Stimulated activated CD4-positive, alpha-beta T cell treated with anti-CD3 and anti-CD28 coated beads, Interleukin-1b, Interleukin-23, amount 100 ng/mL, for 48 hours (primary cell): ENCODE measurements around the gene EPB41L1.

Experiments
- DNase-seq: peaks from one replicate; pipeline ENCODE4 v3.0.0-alpha.2; 2020

EPB41L1 gene

DNA sequence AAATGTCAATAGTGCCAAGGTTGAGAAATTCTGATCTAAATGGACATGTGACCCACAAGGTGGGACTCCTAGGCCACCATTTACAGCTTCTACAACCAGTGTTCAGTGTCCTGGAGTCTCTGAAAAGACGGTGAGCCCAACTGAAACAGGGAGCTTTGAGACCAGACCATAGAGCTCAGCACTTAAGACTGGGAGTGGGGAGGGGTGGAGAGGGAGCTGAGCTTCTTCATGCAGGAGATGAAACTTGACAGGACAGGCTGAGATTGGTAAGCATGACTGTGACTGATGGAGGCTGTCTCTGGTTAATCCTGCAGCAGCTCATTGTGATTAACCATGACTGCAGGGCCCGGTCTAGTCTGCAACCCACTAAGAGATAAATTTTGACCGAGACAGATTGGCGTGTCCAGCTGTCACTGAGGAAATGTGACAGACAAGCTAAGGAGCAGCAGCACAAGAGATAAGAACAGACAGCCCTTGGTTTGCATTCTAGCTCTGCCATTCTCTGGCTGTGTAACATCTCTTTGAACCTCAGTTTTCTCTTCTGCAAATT lies 80.3 kb downstream of the EPB41L1 start:
- no peak for DNase-seq

DNA sequence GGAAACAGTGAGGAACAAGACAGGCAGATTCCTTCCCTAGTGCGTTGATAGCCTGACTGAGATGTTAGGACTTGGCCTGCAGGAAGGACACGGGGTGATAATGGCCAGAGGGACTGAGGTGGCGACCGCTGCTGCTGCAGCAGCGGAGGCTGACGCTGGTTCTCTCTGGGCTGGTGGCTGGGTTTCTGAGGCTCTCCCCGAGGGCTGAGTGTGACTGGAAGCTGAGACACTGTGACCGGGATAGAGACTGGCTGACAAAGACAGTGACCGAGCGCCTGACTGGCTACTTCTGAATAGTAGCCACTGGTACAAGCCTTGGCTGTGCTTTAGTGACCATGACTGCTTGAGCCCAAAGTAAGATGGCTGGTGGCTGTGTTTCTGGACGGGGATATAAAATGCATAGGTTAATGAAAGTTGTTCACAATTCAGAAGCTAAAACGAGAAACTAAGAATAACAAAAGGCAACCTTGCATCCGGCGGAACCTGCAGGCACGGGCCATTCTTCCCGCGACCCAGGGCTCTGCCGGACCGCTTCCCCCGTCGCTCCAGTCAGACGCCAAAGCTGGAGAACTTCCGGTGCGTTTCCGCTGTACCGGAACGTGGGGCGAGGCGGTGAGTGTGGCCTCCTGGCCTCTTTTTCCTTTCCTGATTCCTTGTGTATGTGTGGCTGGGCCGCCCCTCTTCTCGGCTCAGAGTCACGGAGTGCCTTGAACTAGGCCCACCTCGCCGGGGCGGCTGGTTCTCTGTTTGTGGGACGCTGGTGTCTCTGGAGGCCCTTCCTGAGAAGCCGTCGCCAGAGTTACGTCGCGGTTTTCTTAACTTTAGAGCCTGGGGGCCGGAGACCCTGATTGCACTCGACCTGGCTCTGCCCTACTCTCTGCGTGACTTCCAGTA lies 81.6 kb downstream of the EPB41L1 start, which contains the start of gene AAR2:
Gene AAR2, plus strand, starts transcription at position 587 of the 894 bp plus-strand sequence. CDS start 3,391 bp downstream, outside the sequence.
- DNase-seq, result peak; percentile 83

DNA sequence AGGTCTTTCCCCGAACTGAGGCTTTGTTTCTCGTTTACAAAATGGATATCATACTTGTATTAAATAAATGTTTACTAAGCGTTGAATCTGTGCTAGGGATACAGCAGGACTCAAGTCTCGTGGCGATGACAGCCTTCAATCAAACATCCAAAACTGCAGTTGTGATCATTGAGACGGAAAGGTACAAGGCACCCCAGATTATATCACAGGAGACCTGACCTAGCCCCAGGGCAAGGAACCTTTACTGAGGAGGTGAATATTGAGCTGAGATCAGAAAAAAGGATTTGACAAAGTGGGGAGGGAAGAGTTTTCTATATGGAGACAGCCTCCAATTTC lies 82.2 kb downstream of the EPB41L1 start:
- DNase-seq, result no peak

DNA sequence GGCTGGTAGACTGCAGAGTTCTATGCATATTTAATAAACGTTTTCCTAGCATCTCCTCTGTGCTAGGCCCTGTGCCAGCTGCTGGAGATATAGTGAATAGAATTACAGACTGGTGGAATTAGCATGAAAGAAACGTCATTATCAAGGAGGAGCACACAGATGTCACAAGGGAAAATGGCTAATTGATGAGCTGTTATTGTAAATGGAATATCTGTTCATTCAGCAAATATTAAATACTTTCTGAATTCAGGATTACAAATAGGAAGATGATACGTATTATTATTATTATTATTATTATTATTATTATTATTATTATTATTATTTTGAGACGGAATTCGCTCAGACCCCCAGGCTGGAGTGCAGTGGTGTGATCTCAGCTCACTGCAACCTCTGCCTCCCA lies 82.9 kb downstream of the EPB41L1 start:
- no peak for DNase-seq

DNA sequence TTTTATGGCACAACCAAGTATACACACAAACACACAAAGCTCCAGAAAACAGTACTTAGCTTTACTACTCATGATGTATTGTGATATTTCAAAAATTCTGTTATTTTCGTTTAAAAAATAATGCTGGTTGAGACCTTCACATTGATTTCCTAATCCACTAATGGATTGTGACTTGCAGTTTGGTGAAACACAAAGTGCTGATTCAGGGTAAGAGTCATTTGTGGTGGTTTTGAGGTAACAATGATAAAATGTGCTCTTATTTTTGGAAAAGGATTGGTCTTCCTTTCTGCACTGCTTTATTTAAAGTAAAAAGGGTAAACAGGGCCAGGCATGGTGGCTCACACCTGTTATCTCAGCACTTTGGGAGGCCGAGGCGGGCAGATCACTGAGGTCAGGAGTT lies 83.6 kb downstream of the EPB41L1 start:
- DNase-seq, result no peak

DNA sequence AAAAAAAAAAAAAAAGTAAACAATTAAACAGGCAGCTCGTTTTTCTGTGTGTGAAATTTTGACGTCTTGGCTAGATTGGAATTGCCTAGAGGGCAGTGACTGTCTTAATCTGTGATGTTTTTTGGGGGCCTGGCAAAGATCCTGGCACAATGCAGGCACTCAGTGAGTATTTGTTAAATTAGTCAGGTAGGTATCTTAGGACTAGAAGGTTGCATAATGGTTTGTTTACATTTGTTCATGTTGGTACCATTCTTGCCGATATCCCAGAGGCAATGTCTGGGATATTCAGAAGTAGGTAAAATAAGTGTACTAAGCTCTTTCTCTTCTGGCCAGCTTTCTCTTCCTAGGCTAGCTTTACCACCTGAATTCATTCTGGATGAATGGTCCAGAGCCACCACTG lies 84.2 kb downstream of the EPB41L1 start:
- no peak for DNase-seq

DNA sequence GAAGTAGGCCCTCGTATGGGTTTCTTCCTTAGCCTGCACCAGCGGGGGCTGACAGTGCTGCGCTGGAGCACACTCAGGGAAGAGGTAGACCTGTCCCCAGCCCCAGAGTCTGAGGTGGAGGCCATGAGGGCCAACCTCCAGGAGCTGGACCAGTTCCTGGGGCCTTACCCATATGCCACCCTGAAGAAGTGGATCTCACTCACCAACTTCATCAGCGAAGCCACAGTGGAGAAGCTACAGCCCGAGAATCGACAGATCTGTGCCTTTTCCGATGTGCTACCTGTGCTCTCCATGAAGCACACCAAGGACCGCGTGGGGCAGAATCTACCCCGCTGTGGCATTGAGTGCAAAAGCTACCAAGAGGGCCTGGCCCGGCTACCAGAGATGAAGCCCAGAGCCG lies 85.5 kb downstream of the EPB41L1 start:
- no peak for DNase-seq

DNA sequence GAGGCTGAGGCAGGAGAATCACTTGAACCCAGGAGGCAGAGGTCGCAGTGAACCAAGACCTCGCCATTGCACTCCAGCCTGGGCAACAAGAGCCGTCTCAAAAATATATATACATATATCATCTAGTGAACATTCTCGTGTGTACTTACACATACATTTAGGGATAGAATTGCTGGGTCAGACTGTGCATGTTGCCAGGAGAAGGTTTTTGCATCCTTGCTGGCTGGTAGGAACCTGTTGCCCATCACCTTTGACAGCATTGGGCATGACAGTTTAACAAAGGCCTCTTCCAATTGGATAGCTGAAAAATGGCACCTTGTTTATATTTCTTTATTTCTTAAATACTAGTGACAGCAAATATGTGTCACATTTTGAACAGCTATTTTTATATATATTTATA lies 87.1 kb downstream of the EPB41L1 start:
- no peak for DNase-seq

DNA sequence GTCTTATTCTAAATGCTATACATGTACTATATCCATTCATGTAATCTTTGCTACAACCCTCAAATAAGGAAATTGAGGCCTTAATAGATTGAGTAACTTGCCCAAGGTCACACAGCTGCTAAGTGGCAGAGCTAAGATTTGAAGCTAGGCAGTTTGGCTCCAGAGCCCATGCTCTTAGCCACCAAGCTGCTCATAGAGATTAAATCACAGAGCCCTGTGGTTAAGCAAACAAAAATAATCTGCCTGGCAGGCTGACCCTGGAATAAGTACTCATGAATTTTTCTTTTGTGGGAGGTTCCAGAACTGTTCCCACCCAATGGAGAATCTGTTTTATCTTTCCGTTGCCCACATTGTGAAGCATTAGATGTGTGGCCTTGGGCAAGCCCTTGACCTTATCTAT lies 89.2 kb downstream of the EPB41L1 start:
- DNase-seq, result no peak

DNA sequence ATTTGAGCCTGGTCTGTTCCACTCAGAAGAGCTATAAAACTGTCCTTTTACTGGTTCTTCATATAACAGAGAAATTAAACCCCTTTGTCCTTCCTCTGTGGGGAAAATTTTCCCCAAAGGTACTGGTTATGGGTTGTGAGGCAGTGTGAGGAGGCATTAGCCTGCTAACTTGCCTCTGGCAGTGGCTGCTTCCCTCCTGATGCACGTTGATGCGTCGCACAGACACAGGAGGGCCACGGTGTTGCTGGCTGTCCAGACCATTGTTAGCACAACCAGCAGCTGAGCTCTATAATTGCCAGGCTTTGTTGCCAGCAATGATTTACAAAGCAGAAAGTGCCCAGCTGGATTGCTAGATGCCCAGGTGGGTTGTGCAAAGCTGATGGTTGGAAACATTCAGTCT lies 91.9 kb downstream of the EPB41L1 start:
- no peak for DNase-seq

DNA sequence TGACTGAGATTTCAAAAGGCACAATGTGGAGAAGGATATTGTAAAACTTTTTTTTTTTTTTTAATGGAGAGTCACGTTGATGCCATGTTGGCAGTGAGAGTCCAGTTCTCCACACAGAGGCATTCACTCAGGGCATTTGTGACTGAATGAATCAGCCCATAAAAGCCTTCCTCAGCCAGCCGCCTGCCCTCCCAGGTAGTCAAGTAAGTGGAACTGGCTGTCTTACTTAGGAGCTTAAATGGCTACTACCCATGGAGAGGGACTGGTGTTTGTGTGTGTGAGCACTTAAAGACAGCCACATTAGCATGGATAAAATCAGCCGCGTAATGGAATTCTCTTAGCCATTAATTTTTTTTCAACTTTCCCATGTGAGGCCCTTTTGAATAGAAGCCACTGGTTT lies 94.3 kb downstream of the EPB41L1 start:
- DNase-seq, result no peak

DNA sequence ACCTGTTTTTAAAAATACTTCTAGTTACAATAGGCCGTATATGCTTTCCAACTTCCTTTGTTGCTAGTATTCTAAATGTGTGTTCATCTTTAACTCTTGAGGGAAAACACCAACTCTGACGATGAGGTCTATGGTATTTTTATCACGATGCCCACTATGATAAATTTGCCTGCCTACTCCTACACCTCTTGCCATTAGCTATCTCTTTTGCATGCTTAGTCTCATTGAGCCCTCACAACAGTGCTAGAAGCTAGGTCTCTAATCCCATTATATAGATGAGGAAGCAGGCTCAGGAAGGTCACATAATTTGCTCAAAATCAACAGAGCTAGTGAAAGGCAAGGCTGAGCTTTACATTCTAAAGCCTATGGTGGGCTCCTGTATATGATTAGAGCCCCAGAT lies 94.9 kb downstream of the EPB41L1 start:
- no peak for DNase-seq

DNA sequence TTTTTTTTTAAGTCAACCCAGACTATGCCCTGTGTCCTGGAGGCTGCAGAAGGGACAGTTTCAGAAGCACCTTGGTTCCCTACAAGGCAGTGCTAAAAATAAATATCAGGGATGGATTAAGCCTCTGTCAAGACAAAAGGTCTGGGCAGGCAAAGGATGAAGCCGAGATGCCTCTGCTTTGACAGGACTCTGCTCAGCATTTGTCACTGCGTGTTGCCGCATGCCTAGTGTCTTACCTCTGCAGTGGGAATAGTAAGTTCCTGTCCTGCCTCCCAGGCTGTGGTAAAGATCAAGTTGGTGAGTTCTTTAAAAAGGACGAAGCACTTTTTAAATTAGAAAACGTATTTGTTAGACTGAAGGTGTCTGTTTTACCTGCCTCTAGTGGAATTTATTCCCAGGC lies 96.9 kb downstream of the EPB41L1 start:
- no peak for DNase-seq

DNA sequence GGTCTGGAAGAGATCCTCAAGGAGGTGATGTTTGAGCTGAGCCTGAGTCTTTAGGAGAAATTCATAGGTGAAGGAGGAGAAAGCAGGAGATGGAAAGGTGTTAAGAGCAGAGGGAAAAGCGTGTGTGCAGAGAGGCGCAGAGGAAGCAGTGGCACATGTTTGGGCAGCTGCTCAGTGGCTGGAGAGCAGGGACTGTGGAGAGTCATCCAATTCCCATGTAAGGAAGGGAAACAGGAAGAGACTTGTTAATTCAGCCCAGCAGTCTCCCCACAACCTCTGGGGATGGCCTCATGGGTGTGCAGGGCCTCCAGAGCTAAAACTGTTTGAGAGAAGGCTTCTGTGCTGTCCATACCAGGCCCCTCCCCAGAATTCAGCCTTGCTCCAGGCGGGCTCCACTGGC lies 98.0 kb downstream of the EPB41L1 start:
- DNase-seq, result no peak

DNA sequence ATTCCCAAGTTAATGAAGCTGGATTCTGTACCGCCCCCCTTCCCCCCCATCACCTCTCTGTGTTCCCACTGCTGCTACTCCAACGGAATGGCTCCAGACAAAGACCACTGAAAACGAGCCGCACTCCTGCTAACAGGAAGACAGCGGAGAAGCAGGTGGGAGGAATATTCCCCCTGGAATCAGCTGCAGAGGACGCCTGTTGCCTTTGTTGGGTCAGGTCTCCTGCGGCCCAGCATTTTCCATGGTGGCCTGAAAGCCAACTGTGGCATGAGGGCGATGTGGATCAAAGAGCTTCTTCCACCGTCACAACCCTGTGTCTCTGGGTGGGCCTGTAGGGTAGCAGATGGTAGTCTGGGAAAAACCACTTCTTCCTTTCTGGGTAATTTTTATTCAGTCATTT lies 98.5 kb downstream of the EPB41L1 start:
- DNase-seq, result no peak

DNA sequence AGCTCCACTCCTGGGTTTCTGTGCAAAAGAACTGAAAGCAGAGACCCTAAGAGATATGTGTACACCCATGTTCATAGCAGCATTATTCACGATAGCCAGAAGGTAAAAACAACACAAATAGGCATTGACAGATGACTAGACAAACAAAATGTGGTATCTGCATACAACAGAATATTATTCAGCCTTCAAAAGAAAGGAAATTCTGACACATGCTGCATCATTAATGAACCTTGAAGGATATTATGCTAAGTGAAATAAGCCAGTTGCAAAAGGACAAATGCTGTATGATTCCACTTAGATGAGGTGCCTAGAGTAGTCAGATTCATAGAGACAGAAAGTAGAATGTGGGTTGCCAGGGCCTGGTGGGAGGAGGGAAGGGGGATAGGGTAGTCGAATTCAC lies 99.5 kb downstream of the EPB41L1 start:
- no peak for DNase-seq

DNA sequence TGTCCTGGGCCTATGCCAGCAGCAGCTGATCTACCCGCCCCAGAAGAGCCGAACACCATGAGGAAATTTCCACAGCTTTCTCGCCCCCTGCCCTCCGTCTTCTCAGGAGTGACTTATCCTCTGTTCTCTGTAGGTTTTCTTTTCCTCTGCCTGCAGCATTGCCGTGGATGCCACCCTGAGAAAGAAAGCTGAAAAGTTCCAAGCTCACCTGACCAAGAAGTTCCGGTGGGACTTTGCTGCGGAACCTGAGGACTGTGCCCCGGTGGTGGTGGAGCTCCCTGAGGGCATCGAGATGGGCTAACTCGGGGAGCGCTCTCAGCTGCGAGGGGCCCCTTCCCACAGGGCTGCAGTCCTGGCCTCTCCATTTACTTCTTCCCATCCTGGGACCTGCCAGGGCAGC lies 100.9 kb downstream of the EPB41L1 start:
- no peak for DNase-seq

DNA sequence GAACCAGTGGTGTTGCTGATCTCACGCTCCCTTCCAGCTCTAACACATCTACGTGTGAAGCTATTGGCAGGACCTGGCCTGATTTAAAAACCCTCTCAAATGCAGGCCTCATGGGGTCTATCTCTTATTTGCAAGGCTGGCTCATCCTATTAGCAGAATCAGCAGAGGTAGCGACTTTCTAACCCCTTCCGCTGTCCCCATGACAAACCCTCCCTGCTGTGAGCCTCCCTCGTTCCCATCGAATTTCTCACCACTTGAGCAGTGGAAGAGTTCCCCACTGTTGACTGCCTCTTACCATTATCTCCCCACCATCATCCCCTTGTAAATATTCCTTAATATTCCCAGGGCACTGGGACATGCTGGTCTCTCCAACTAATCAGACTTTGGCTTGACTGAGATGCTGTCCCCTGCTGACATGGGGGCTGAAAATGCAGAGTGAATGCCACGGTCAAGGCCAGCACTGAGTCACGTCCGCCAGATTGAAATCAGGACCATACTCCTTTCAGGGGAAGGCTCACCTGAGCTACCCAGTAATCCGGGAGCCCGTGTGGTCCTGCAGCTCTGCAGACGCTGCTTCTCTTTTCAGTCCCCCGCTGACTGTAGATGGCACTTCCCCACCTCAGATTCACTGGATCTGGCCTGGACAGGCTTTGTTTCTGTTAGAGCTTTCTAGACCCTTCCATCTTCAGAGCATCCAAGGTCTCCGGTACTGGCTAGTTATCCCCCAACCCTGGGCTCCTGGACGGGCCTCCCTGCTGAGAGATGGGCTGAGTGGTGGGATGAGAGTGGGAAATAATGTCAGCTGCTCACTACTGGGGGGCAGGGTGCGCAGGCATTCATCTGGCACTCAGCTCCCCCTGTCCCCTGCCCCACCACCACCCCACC lies 104.9 kb downstream of the EPB41L1 start:
- no peak for DNase-seq

DNA sequence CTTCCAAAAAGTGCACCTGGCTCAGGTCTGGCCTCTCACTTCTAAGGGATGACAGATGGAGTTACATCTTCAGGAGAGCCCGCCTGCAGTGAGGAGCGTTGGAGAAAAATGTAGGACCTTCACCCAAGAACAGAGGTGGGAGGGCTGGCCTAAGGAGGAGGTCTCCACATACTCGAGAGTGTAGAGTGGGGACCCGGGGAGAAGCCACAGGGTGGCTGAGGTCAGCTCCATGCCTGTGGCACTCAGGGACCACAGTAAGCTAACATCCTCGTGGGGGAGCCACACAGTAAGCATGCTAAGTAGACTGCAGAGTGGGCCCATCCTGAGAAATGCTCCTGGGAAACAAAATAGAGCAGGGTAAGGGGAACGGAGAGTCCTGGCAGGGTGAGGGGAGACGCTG lies 105.8 kb downstream of the EPB41L1 start:
- DNase-seq, result no peak

DNA sequence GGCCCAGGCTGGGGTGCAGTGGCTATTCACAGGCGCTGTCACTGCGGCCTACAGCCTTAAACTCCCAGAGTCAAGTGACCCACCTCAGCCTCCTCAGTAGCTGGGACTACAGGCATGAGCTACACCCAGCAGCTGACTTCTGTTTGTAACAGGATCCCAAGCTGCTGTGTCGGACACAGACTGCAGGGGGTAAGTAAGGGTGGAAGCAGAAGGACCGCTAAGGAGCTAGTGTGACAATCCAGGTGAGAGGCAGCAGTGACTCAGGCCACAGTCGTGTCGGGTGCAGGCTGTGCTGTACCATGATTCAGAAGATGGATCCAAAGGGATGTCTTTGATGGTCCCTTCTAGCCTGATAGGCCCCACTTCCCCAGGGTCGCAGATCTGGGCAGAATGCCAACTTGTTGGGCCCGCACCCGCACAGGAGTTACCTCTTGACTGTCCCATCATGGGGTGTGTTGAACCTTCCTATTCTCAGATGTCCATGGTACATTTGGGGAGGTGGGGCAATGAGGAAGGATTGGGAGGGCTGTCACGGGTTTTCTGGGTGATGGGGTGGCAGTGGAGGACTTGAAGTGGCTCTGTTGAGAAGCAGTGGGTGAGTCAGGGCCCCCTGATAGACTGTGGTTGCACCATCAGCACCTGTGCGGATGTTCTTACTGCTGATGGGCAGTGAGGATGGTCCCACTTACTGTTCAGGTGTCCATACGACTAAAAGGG lies 107.0 kb downstream of the EPB41L1 start:
- DNase-seq, result no peak

DNA sequence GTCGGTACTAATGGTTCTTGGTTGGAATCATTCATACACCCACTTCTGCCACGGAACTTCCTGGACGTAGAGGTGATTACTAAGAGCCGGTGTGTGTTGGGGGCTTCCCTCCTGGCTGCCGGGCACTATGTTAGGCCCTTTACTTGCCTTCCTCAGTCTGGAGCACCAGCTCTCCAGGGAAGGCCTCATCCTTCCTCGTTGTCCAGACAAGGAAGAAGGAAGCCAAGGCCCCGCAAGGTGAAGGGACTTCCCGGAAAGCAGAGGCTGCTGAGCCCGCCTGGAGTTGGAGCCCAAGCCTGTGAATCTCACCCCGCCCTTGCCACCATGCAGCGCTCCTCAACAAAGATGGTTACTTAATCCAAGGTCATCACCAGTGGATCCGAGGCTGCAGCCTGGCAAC lies 107.9 kb downstream of the EPB41L1 start:
- no peak for DNase-seq

DNA sequence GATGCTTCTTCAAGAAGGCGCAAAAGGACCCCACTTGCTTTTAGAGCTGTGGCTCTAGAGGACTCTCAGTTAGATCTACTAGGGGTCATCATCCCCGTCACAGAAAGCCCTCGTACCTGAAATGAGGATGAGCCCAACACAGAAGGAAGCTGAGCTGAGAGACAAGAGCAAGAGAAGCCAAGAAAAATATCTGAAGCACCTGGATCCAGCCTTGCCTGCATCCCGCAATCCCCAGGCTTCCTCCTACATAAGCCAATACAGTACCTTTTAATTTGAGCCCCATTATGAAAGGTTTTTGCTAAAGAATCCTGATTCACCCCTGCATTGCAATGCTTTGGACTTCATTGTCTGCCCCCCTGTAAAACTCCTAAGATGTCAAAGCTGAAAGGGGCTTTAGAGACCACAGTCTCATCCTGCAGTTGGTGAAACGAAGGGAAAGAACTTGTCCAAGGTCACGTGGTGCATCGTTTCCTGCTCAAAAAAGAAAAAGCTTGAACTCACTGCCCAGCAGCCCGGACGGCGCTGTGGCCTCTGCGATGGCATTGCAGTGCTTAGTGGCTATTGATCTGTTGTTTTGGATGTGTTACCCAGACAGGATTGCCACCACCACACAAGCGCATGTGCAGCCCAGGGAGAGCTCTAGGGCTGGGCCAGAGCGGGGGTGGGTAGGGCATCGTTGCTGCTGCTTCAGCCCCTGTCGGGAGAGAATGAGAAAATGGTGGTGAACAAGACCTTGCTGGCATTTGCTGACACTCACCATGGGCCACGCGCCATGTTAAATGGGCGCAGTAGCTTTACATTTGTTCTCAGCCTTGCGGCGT lies 110.1 kb downstream of the EPB41L1 start:
- DNase-seq, result no peak
